Kidney capillary endothelial cell (primary cell): ENCODE measurements around the gene SCN9A.
"Not testable (repeated sequence)": the region's sequence is repeated elsewhere in the genome, so short reads cannot be mapped to it uniquely, and the experiment has no call there.

ENCODE experiments used
- DNase-seq: peaks from one replicate; pipeline ENCODE4 v3.0.0-alpha.2; 2018; ENCODE audit warnings: low spot score

The SCN9A gene

GRCh38 chr2:166375736-166376487 lies at the start of gene SCN9A:
Gene SCN9A, minus strand, starts transcription at chr2:166375944. Its CDS starts 64,188 bp downstream, at chr2:166311756.
- peak; percentile 10 for DNase-seq

GRCh38 chr2:166424841-166425240 lies 49.1 kb upstream of the SCN9A start:
- no peak for DNase-seq

- DNase-seq: peak; percentile 61
These were observed 43.8 kb upstream of the SCN9A start for GRCh38 chr2:166419616-166419934.

GRCh38 chr2:166418853-166419615 lies 43.3 kb upstream of the SCN9A start:
- no peak for DNase-seq

GRCh38 chr2:166417669-166418068 lies 41.9 kb upstream of the SCN9A start:
- DNase-seq: no peak

- no peak for DNase-seq
These were observed 37.5 kb upstream of the SCN9A start for GRCh38 chr2:166413255-166413654.

GRCh38 chr2:166411473-166412230 lies 35.9 kb upstream of the SCN9A start:
- DNase-seq: no peak

- DNase-seq: peak; percentile 92
These were observed 35.2 kb upstream of the SCN9A start for GRCh38 chr2:166410828-166411472.

GRCh38 chr2:166407746-166408145 lies 32.0 kb upstream of the SCN9A start:
- DNase-seq: not testable (repeated sequence)

- DNase-seq: no peak
These were observed 30.6 kb upstream of the SCN9A start for GRCh38 chr2:166406374-166406773.

GRCh38 chr2:166405569-166405926 lies 29.8 kb upstream of the SCN9A start:
- no peak for DNase-seq

GRCh38 chr2:166404831-166405568 lies 29.3 kb upstream of the SCN9A start:
- no peak for DNase-seq

GRCh38 chr2:166394245-166394644 lies 18.5 kb upstream of the SCN9A start:
- DNase-seq: no peak

GRCh38 chr2:166393008-166393407 lies 17.3 kb upstream of the SCN9A start:
- no peak for DNase-seq

- DNase-seq: peak; percentile 94
These were observed 12.8 kb upstream of the SCN9A start for GRCh38 chr2:166388481-166389070.

- no peak for DNase-seq
These were observed 9.6 kb upstream of the SCN9A start for GRCh38 chr2:166385313-166385712.

- peak; percentile 52 for DNase-seq
These were observed 9.0 kb upstream of the SCN9A start for GRCh38 chr2:166384774-166385173.

GRCh38 chr2:166382448-166382847 lies 6.7 kb upstream of the SCN9A start:
- DNase-seq: no peak

GRCh38 chr2:166380615-166381014 lies 4.9 kb upstream of the SCN9A start:
- no peak for DNase-seq

- DNase-seq: no peak
These were observed 1.1 kb upstream of the SCN9A start for GRCh38 chr2:166376873-166377272.

- DNase-seq: no peak
These were observed 714 bp upstream of the SCN9A start for GRCh38 chr2:166376488-166376828.
